GM18511 (cell line): ENCODE results near the gene HOXB3.

Experiments
- ATAC-seq: cut with Tn5 transposase; IDR thresholded peaks from one replicate; pipeline ENCODE4 v1.9.1; 2021; ENCODE audit warnings: mild to moderate bottlenecking, moderate library complexity; ENCODE audit not compliant: unreplicated experiment

Gene HOXB3

DNA sequence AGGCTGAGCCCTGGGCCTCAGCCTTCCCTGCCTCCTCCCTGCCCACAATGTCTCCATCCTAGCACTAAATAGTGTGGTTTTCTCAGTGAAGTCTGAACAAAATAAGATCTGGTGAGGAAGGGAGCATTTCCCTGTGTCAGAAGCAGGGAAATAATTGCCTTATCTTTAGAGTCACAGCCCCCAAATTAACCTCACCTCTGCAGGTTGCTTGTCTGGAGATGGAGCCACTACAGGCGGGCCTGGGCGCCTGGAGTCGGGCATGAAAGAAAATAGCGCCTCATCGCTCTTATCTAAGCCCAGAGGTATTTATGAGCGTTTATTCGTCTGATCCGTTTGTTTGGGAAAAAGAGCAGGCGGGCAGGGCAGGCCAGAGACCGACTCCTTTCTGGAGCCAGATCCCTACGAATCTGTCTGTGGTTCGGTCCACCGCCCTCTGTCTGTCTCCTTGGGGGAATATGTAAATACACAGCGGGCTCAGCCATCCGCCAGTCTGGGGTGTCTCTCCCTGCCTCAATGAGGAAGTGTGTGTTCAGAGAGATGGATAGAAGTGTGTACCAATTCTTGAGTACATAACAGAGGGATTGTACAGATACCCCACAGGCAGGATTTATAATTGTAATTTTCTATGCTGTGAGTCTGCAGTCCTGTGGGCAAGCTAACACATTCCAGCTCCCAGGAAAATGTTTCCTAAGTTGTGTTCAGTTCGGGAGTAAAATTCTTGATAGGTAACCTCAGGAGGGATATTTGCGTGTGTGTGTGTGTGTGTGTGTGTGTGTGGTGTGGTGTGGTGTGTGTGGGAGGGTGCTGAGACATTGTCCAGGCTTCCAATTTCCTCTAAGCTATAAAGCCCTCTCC, 10.4 kb upstream of the HOXB3 start:
- ATAC-seq: no peak

DNA sequence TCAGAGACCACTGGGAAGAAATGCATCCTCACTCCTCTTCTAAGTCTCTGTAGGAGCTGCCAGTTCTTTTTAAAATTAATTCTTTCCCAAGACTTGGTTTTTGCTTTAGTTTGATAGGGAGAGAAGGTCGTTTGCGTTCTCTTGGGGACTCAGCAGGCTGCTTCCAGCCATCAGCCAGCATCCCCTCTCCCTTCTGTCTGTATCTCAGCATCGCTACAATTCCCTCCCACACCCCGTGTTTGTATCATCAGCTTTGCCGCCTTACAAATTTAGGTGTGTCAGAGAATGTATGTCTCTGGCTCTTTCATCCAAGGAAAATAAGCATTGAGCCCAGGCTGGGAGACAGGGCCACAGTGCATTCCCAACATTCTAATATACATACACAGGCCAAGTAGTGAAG, 9.3 kb upstream of the HOXB3 start:
- no peak for ATAC-seq

DNA sequence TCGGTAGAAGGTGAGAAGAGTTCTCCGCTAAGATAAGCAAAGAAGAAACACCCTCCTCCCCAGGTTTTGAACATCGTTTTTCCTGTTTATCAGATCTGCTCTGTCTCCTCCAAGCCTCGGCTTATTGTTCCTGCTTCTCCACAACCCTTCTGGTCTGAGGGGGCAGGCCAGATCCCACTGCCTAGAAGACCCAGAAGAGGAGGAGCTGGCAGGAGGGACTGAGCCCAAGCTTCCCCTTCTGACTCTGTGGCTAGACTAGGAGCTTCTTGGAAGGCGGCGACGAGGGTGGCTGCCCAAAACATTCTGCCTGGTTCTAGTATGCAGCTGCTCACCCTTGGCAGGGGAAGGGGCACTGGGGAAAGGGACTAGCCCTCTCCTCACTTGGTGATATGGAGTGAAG, 8.7 kb upstream of the HOXB3 start:
- ATAC-seq: no peak

DNA sequence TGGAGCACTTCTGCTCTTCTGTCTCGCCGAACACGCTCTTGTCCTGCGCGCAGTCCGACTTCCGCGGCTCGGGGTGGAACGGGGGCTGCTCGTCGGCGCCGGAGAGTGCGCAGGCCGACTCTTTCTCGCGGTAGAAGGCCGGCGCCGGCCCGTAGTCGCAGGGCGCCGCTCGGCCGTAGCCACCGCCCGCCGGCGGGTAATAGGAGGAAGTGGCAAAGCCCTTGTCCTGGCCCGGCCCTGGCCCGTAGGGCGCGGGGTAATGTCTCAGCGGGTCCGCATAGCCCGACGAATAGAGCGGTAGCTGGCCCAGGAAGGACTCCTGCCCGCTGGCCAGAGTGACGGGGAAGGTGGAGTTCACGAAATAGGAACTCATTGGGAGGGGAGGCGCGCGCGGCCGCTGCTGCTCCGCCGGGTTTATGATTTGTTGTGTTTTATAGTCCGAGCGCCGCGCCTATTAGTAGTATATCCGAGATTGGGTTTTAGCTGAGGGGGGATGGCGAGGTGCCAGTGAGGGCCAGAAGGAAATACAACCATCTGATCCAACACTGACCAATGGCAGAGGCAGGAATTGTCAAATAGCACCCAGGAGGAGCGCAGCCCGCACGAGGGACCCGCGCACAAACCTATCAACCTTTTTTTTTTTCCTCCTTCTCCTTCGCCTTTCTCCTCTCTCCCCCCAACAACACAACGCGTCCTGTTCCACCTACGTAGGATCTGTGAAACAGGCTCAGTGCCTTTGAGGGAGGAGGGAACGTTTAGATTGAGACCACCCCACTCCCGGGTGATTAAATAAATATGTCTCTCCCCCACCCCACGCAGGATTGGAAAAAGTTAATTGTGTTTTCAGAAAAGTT, 8.0 kb upstream of the HOXB3 start:
- no peak for ATAC-seq

DNA sequence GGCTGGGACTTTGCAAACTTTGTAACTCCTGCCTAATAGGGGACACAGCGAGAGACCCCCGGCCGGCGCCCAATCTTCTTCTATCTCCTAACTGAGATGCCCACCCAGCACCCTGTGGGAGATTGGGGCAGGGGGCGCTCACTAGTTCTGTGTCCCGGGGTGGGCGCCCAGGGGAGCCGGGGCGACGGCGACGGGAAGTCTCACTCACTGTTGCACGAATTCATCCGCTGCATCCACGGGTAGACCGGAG, 7.4 kb upstream of the HOXB3 start:
- ATAC-seq: no peak

DNA sequence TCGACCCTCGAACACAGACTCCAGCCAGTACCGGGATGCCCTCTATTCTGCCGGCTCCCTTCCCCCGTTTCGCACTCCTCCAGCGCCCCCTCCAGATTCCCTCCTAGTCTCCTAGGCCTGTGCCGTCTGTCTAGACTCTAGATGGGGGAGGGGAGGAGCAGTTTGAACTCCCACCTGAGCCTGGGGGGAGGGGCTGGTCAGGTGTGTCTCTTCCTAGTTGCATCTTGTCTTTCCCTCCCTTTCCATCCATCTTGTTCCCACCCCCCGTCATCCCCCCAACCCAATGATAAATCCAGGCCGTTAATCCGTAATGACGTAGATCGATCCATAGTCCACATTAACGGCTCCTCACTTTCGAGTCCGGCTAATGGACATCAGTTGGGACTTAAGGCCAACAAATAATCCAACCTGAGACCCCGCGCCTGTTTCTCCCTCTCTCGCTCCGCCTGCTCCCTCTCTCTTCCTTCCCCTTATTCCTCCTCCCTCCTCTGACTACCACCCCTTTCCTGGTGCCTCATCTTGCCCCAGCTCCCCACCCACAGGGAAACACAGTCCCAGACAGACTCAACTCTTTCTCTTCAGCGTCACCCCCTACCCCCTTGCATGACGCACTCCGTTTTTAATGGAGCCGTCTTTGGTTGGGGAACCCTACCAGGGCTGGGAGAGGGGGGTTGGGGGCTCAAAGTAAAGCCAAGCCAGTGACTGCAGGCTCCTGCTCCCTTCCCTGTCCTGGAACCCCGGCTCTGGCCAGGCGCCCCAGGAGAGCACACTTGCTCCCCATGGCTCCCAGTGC, 6.9 kb upstream of the HOXB3 start:
- ATAC-seq: no peak

DNA sequence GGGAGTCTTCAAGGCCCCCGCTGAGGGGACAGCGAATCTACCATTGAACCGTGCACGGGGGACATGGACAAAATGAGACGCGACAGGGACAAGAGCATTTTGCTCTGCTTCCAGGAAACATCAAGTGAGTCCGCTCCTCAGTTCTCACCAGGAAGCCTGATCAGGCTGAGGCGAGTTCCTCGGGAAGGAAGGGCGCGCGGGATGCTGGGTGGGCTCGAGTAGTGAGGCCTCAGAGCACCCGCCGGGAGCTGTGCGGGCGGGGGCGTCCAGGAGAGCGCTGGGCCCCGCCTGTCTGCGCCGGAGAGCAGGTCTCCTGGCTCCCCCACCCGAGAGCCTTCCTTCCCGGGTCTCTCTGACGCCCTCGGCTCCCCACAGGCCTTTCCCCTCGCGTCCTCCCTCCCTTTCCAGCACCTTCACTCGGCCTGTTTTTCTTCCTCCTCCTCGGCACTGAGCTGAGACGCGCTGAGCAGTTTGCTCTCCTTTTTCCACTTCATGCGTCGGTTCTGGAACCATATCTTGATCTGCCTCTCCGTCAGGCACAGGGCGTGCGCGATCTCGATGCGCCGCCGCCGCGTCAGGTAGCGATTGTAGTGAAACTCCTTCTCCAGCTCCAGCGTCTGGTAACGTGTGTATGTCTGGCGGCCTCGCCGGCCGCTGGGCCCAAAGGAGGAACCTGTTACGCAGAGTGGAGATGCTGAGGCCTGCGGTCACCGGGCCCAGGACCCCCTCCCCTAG, 6.1 kb upstream of the HOXB3 start:
- ATAC-seq: no peak

DNA sequence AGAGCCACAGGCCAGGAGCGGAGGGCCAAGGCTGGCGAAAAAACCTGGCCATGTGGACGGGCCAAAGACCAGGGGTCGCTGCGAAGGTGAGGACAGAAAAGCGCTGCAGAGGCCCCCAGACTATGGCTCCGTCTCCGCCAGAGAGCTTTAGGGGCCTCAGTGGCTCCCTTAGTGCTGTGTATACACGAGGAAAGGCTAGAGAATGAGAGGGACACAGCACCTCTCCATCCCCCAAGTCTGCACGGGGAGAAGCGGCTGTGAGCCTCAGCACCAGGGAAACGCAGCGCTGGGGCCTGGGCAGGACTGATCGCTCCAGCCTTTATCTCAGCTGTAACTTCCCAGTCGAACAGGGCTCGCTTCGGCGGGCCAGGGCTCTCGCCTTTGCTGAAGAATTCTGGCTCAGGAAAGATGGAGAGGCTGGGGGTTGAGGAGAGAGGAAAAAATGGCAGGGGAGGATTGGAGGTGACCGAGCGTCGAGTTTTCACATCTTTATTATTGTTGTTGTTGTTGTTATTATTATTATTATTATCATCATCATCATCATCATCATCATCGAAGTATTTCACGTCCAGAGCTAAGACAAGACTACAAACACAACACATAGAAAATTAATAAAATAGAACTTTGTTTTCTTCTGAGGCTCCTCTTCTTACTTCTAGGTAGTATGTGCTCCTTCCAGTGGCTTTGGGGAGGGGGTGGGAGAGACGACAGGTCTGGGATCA, 5.4 kb upstream of the HOXB3 start:
- ATAC-seq: no peak

DNA sequence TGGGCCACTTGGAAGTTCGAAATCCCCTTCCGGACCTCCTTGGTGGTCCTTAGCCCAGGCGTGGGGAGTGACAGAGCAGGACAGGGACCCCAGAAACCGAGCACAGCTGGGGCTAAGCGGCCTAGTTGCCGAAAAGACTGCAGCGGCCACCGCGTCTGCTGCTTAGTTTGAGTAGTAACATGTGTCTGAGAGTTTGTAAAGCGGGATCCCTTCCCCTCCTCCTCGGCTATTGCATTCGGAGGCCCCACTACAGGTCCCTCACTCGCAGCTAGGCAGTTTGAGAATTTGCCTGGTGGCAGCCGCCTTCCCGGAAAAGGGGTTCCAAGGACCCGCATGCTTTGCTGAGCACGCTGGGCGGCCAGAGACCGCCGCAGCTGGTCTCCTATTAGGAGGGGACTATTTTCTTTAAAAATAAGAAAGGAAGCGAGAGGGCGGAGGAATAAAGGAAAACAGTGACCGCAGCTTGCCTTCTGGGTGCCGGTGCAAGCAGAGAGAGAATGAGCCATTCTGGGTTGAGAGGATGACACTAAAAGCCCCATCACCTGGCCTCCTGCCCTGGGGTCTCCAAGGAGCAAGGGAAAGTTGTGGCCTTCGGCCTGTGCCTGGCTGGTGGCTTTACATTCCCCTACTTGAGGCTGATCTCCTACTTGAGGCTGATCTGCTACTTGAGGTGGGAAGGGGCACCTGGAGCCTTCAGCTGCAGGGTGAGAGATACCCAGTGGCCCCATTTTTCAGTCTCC, 4.7 kb upstream of the HOXB3 start:
- no peak for ATAC-seq

DNA sequence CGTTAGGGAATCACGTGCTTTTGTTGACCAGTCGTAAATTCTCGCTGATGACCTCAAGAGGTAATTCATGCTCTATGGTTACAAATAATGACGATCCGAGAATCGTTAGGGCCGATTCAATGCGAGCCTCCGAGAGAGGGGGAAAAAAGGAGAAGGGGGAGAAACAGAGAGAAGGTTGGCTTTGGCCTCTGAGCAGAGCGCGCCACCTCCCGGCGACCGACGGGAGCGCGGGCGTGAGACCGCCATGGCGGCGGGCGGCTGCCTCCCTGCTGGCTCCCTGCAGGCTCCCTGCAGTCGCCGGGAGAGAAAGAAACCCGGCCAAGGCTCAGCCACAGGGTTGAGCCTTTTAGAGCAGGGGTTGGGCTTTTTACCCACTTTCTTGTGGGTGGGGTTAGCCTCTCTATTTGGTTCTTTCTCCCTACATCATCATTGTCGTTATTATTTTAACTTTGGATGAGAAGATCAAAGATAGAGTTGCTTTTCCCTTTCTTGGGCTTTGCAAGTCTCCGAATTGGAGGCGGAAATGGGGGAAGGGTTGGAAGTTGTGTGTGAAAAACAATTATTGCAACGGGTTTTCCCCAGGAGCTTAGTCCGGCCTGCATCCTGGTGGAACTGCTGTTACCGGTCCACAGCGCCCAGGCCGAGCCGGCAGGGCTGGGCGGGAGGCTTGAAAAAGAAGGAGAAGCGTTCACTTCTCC, 3.9 kb upstream of the HOXB3 start:
- no peak for ATAC-seq

DNA sequence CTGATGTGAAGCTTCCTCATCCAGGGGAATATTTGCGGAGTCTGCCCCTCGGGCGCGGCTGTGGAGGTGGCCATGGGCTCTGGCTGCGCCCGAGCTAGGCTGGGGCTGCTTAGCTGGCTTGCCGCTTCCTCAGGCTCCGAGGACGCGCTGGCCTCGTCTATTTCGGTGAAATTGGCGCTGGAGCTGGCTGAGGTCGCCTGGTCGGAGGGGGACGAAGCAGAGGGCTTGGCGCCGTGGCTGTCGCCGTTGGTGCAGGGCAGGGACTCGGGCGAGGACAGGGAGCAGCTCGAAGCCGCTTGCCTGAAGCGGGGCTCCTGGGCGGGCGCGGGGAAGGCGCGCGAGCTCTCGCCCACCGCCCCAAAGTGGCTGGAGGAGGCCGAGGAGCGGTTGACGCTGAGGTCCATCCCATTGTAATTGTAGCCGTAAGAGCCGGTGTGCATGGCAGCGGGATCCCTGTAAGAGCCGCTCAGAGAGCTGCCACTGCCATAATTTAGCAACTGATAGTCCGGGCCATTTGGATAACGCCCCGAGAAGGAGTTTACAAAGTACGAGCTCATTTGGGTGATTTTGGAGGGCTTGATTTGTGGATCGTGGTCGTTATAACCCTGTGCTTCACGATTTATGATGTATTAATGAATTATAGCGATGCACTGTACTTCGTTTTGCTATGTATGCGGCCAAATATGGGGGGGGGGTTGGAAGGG, 3.2 kb upstream of the HOXB3 start, which contains the start of gene HOXB5:
Gene HOXB5, minus strand, starts transcription at position 654 of the 704 bp plus-strand sequence. Its CDS starts 97 bp downstream, at position 557.
- no peak for ATAC-seq

DNA sequence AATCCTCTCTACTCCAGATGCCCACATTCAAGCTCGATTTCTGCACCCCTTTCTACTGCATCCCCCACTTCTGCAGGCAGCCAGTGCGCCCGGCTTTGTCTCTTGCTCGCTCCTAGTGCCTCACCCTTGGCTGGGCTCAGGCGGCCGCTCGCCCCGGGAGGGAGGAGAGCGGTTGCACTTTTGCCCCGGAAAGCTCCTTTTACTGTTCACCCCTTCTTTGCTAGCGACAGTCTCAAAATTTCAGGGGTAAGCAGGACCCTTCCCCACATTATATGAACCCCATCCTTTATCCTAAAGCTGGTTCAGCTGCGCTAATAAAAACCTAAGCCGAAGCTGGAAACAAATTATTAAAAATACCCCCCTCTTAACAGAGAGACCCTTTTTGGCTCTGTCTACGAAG, 2.5 kb upstream of the HOXB3 start:
- no peak for ATAC-seq

DNA sequence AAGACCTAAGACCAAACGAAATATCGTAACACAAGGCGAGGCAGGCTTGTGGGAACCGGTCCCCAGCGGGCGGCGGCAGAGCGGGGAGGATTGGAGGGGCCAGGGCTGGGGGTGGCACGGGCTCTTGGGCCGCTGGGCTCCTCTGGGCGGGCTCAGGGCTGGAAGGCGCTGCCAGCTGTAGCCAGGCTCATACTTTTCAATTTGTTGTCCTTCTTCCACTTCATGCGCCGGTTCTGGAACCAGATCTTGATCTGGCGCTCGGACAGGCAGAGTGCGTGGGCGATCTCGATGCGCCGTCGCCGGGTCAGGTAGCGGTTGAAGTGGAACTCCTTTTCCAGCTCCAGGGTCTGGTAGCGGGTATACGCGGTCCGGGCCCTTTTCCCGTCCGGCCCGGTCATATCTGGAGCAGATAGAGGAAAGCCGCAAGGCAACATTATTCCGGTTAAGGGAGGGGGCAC, 2.0 kb upstream of the HOXB3 start:
- ATAC-seq: no peak

DNA sequence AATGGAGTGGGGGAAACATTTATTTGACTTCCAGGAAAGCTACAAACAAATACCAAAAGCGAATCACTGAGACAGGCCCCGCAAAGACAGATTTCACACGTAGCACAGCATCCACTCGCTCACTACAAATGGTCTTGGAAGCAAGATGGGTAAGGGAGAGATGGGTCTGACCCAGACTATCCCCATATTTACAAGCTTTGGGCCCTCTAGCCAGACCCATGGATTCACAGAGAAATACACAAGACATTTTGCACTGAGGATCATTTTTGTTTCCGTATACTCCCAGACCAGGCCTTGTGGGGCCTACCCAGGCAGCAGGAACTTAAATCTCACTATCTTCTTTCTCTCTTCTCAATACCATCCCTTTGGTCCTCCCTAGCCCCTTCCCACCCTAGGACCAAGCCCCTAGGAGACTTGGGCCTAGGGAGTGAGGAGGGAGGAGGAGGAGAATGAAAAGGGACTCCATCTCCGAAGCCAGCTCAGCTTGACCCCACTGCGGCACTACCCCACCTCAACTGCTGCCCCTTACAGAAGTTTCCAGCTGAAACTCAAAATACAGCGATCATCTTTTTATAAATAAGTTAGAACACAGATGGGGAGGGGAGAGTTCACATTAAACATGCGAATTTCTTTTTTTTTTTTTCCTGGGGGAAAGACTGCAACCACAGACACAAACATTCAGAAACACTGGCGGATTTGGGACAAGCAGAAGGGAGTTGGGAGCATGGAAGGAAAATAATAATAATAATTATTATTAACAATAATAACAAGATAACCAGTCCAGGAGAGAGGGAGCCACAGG, 1.4 kb upstream of the HOXB3 start:
- ATAC-seq: no peak

DNA sequence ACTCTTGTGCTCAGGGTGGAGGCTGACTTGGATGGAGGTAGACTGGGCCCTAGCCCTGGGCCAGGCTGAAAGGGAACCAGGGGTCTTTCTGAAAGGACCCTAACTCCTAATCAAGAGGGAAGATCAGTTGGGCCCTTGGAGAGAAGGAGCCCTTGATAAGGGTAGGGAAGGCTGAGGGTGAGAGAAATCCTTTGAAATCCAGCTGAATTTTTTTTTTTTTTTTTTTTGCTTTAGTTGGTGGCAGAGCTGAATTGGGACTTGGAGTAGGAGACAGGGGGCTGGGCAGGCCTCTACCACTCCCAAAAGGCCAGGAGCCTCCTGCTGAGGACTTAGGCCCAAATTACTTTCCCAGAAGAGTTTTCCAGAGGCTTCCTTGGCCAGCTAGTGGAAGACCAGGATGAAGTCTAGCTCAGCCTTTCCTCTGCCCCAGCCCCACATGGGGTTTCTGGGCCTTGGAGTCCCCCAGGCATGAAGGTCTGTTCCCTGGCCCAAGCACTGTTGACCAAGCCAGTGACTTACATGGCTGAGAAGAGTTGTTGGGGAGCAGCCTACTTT, 643 bp upstream of the HOXB3 start:
- no peak for ATAC-seq

DNA sequence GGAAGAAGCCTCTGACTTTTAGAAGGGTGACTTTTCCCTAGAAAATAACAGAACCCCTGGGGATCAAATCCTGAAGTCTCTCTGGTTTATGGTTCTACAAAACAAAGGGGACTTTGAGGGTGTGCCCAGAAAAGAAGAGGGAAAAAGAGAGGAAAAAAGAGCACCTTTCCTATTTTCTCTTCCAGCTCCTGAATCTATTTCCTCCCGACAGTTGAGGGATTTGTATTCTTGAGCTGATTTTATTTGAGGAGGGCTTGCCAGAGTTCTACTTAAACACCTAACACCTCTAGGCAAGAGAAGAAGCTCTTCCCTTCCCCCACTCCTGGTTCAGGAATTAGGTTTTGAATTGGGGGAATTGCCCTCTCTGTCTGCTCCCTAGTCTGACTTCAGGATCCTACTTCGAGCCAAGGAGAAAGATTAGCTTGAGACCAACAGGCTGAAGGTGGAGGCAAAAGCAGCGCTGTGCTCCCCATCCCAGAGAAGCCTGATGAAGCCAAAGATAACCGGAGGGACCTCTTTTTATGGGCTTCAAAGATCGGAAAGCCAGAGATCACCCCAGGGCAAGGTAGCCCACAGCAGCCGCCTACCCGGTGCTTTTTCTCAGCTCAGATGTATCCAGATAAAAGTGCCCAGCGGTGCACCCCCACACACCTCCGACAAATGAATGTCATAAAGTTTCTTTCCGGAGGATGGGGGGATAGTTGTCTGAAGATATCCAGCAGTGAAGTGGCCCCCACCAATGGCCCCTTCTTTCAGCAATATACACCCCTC, 796 bp downstream of the HOXB3 start:
- ATAC-seq: no peak
